ENCODE results near the gene RPLP2.

Gene RPLP2

GRCh38 chr11:791658-792534 lies 17.9 kb upstream of the RPLP2 start:
- no peak for ATAC-seq

DNA sequence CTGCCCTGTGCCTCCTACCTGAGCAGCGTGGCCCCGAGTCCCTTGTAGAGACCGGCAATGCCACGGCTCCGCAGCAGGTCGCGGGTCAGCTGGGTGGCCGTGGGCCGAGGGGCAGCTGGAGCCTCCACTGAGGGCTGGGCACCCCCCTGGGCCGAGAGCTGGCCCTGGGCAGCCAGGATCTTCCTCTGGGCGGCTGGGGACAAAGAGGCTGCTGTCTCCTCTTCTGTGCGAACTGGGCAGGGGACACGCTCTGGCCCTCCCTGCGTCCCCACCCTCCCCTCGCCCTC lies 17.3 kb upstream of the RPLP2 start:
- no peak for DNase-seq
- no peak for ATAC-seq

More at GRCh38 chr11:791658-792534, 17.9 kb upstream of the RPLP2 start:
- DNase-seq: no peak

GRCh38 chr11:792873-793272 lies 16.9 kb upstream of the RPLP2 start:
- DNase-seq (no peak), ATAC-seq (no peak)

GRCh38 chr11:793556-793955 lies 16.2 kb upstream of the RPLP2 start:
- DNase-seq (no peak), ATAC-seq (no peak)

DNA sequence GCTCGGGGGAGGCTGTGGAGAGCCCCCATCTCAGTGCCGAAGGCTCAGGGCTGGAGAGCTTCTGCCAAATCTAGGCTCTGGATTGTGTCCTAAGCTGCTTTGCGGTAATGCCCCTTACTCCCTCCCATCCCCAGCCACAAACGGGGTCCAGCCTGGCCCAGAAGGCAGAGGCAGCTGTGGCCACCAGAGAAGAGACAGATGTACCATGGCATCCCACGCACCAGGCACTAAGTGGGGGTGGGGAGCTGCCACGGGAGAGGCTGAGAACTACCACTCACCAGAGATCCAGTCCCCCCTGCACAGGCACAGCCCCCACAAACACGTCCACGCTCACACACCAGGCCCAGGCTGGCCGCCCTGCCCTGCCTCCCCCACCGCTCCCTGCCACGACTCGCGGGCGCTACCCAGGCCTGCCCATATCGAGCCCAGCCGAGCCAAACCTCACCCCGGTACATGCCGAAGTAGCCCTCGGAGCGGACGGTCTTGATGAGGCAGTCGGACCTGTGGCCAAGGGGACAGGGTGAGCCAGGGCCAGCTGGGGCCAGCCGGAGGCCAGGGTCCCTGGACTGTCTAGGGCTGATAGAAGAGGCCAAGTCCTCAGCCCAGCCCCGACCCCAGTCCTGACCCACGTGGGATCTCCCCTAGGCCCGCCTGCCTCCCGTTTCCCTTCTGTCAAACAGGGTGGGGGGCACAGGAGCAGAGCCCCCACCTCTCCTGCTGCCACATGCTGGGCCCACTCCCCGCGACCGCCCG lies 15.6 kb upstream of the RPLP2 start:
- ATAC-seq (no peak), DNase-seq (no peak)

- no peak for DNase-seq
- ATAC-seq: no peak
Measured at GRCh38 chr11:794766-795633, 14.8 kb upstream of the RPLP2 start.

- peak; percentile 86 for DNase-seq
- ATAC-seq: peak; percentile 75
Measured at GRCh38 chr11:795634-796564, 13.9 kb upstream of the RPLP2 start.

DNA sequence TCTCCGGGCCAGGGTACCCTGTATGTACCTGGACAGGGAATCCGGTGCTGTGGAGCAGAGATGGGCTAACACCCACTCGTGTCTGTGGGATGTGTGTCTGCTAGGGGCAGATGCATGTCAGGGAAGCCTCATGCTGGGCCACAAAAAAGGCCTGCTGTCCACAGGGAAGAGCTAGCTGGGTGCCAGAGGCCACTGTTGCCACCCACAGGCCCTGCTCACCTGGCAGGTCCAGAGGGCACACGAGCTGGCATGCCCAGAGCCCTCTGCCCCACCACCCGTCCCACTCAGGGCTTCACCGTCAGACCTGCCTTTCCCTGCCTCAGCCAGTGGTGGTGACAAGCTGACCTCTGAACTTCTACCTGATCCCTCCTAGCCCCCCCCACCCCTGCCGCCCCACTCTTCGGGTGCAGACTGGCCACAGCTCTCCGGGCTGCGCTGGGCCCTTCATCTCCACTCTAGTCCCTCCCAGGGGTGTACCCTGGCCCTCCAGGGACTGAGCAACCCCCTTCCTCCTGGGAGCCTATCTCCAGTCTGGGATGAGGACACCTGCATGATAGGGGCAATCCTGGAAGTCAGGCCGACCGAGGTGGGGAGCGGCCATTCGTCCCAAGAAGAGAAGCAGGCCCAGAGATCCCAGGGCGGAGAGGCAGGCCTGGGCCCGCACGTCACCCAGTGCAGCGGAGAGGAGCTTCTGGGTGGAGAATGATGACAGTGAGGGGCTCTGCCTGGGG lies 13.0 kb upstream of the RPLP2 start:
- no peak for DNase-seq
- ATAC-seq: no peak

GRCh38 chr11:797296-798092 lies 12.3 kb upstream of the RPLP2 start:
- DNase-seq (peak; percentile 86), ATAC-seq (peak; percentile 70)

GRCh38 chr11:798093-798713 lies 11.6 kb upstream of the RPLP2 start, which contains the start of gene SLC25A22:
TSS of gene SLC25A22 (minus strand) at chr11:798281. CDS start at chr11:795006, 3,275 bp downstream.
- DNase-seq: peak; percentile 93
- ATAC-seq: peak; percentile 50

GRCh38 chr11:799641-800316 lies 10.0 kb upstream of the RPLP2 start:
- DNase-seq (no peak), ATAC-seq (no peak)

GRCh38 chr11:800473-800872 lies 9.3 kb upstream of the RPLP2 start:
- no peak for DNase-seq
- no peak for ATAC-seq

DNA sequence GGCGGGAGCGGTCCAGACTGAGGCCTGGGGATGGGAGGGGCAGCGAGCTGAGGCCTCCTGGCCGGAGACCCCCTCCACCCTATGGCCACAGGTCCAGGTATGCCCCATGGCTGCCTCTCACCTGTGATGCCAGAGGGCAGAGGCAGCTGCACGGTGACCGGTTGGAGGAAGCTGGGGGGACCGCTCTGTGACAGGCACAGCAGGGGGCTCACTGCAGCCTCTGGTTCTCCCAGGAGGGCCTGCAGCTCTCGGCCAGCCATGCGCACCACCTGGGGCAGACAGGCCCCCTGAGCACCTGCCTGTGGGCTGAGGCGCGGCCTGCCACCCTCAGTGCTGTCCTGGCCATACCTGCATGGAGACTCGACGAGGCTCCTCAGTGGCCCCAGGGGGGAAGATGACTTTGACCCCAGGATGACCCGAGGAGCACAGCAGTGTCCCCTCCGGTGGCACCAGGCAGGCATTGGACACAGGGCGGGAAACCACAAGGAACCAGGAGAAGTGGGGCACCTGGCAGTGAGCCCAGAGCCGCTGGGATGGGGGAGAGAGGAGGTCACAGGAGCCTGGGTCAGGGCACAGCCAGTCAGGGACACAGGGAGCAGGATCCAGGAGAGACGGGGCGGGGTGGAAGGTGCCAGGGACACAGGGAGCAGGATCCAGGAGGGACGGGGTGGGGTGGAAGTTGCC lies 8.5 kb upstream of the RPLP2 start:
- DNase-seq: no peak
- ATAC-seq: no peak

- ATAC-seq (no peak), DNase-seq (no peak)
Measured at GRCh38 chr11:802018-802617, 7.6 kb upstream of the RPLP2 start.

DNA sequence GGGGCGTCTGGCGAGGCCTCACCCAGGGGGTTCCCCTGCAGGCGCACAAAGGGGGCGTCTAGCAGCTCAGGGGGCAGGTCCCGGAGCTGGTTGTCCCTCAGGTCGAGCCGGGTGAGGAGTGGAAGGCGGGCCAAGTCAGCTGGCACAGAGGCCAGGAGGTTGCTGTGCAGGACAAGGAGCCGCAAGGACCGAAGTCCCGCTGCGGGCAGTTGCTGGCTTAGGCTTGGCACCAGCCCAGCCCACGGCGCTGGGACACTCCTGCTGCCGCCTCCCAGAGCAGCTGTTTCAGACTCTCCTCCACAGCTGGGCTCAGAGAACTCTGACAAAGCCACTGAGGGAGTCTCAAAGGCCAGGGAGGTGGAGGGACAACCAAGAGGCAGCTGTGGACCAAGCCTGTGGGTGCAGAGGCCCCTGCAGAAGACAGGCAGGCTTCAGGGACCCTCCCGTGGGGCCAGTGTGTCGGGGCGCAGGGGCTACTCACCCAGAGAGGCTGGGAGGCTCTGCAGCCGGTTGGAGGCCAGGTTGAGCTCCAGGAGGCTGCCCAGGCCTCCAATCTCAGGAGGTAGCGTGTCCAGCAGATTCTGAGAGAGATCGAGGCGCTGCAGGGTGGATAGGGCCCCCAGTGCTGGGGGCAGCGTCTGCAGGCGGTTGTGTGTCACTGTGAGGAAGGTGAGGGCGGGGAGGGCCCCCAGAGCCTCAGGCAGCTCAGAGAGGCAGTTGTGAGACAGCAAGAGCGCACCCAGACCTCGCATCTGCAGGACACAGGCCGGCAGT lies 6.9 kb upstream of the RPLP2 start:
- ATAC-seq: no peak
- no peak for DNase-seq

- DNase-seq (no peak), ATAC-seq (no peak)
Measured at GRCh38 chr11:803467-803742, 6.4 kb upstream of the RPLP2 start.

All from stimulated activated naive CD8-positive, alpha-beta T cell treated with anti-CD3 and anti-CD28 coated beads, Interleukin-15, Interleukin-2, amounts not matched to agents 100 U/mL and 50 U/mL, for 24 hours (primary cell).